ENCODE measurements around the gene PCYT2.

PCYT2 gene

GRCh38 chr17:81868674-81869220 lies 42.5 kb downstream of the PCYT2 start:
- Histone ChIP-seq H3K27me3 (ENCODE audit: control insufficient read depth, insufficient read depth, low read length) (no peaks in the 10 kb centered on the region), H3K27ac (ENCODE audit: low read length) (no peak overlapping the region), H3K9me3 (ENCODE audit: control insufficient read depth, low read depth, low read length) (no peaks in the 10 kb centered on the region), H3K9ac (ENCODE audit: low read length) (no peak overlapping the region), H3K36me3 (ENCODE audit: control insufficient read depth, low read depth, low read length) (peaks cover 3% of the 10 kb centered on the region), H3K4me1 (ENCODE audit: control insufficient read depth, low read depth, low read length) (peaks cover 3% of the 10 kb centered on the region), H3K4me3 (ENCODE audit: low read length) (no peak overlapping the region)

GRCh38 chr17:81867991-81868673 lies 43.1 kb downstream of the PCYT2 start:
- Histone ChIP-seq H3K4me1 (ENCODE audit: control insufficient read depth, low read depth, low read length) (peaks cover 3% of the 10 kb centered on the region), H3K9ac (ENCODE audit: low read length) (no peak overlapping the region), H3K36me3 (ENCODE audit: control insufficient read depth, low read depth, low read length) (peaks cover 8% of the 10 kb centered on the region), H3K27ac (ENCODE audit: low read length) (no peak overlapping the region), H3K4me3 (ENCODE audit: low read length) (no peak overlapping the region), H3K9me3 (ENCODE audit: control insufficient read depth, low read depth, low read length) (no peaks in the 10 kb centered on the region), H3K27me3 (ENCODE audit: control insufficient read depth, insufficient read depth, low read length) (no peaks in the 10 kb centered on the region)

GRCh38 chr17:81867170-81867990 lies 43.8 kb downstream of the PCYT2 start:
- Histone ChIP-seq H3K9me3 (ENCODE audit: control insufficient read depth, low read depth, low read length) (no peaks in the 10 kb centered on the region), H3K36me3 (ENCODE audit: control insufficient read depth, low read depth, low read length) (peaks cover 8% of the 10 kb centered on the region), H3K4me1 (ENCODE audit: control insufficient read depth, low read depth, low read length) (peaks cover 3% of the 10 kb centered on the region), H3K4me3 (ENCODE audit: low read length) (no peak overlapping the region), H3K9ac (ENCODE audit: low read length) (no peak overlapping the region), H3K27ac (ENCODE audit: low read length) (no peak overlapping the region), H3K27me3 (ENCODE audit: control insufficient read depth, insufficient read depth, low read length) (no peaks in the 10 kb centered on the region)

- H3K9ac ChIP-seq (ENCODE audit: low read length): no peak overlapping the region
- H3K27me3 ChIP-seq (ENCODE audit: control insufficient read depth, insufficient read depth, low read length): no peaks in the 10 kb centered on the region
- H3K27ac ChIP-seq (ENCODE audit: low read length): no peak overlapping the region
- H3K4me1 ChIP-seq (ENCODE audit: control insufficient read depth, low read depth, low read length): peaks cover 3% of the 10 kb centered on the region
- peaks cover 8% of the 10 kb centered on the region for H3K36me3 ChIP-seq (ENCODE audit: control insufficient read depth, low read depth, low read length)
- no peak overlapping the region for H3K4me3 ChIP-seq (ENCODE audit: low read length)
- H3K9me3 ChIP-seq (ENCODE audit: control insufficient read depth, low read depth, low read length): no peaks in the 10 kb centered on the region
Observed at GRCh38 chr17:81866440-81867169, 44.6 kb downstream of the PCYT2 start.

- Histone ChIP-seq H3K4me1 (ENCODE audit: control insufficient read depth, low read depth, low read length) (peaks cover 3% of the 10 kb centered on the region), H3K9me3 (ENCODE audit: control insufficient read depth, low read depth, low read length) (no peaks in the 10 kb centered on the region), H3K27me3 (ENCODE audit: control insufficient read depth, insufficient read depth, low read length) (no peaks in the 10 kb centered on the region), H3K27ac (ENCODE audit: low read length) (no peak overlapping the region), H3K9ac (ENCODE audit: low read length) (no peak overlapping the region), H3K36me3 (ENCODE audit: control insufficient read depth, low read depth, low read length) (peaks cover 8% of the 10 kb centered on the region), H3K4me3 (ENCODE audit: low read length) (no peak overlapping the region)
Observed at GRCh38 chr17:81865733-81866439, 45.3 kb downstream of the PCYT2 start.

GRCh38 chr17:81865358-81865732 lies 45.9 kb downstream of the PCYT2 start:
- no peaks in the 10 kb centered on the region for H3K27me3 ChIP-seq (ENCODE audit: control insufficient read depth, insufficient read depth, low read length)
- H3K27ac ChIP-seq (ENCODE audit: low read length): no peak overlapping the region
- peaks cover 3% of the 10 kb centered on the region for H3K4me1 ChIP-seq (ENCODE audit: control insufficient read depth, low read depth, low read length)
- no peak overlapping the region for H3K4me3 ChIP-seq (ENCODE audit: low read length)
- H3K9ac ChIP-seq (ENCODE audit: low read length): no peak overlapping the region
- H3K36me3 ChIP-seq (ENCODE audit: control insufficient read depth, low read depth, low read length): peaks cover 8% of the 10 kb centered on the region
- no peaks in the 10 kb centered on the region for H3K9me3 ChIP-seq (ENCODE audit: control insufficient read depth, low read depth, low read length)

GRCh38 chr17:81863833-81864768 lies 47.1 kb downstream of the PCYT2 start:
- no peak overlapping the region for H3K9ac ChIP-seq (ENCODE audit: low read length)
- H3K27ac ChIP-seq (ENCODE audit: low read length): no peak overlapping the region
- H3K4me1 ChIP-seq (ENCODE audit: control insufficient read depth, low read depth, low read length): peaks cover 5% of the 10 kb centered on the region
- peaks cover 8% of the 10 kb centered on the region for H3K36me3 ChIP-seq (ENCODE audit: control insufficient read depth, low read depth, low read length)
- no peaks in the 10 kb centered on the region for H3K9me3 ChIP-seq (ENCODE audit: control insufficient read depth, low read depth, low read length)
- no peaks in the 10 kb centered on the region for H3K27me3 ChIP-seq (ENCODE audit: control insufficient read depth, insufficient read depth, low read length)
- H3K4me3 ChIP-seq (ENCODE audit: low read length): no peak overlapping the region

GRCh38 chr17:81863123-81863675 lies 48.0 kb downstream of the PCYT2 start:
- no peak overlapping the region for H3K27ac ChIP-seq (ENCODE audit: low read length)
- H3K9me3 ChIP-seq (ENCODE audit: control insufficient read depth, low read depth, low read length): no peaks in the 10 kb centered on the region
- peaks cover 5% of the 10 kb centered on the region for H3K4me1 ChIP-seq (ENCODE audit: control insufficient read depth, low read depth, low read length)
- H3K27me3 ChIP-seq (ENCODE audit: control insufficient read depth, insufficient read depth, low read length): no peaks in the 10 kb centered on the region
- H3K4me3 ChIP-seq (ENCODE audit: low read length): no peak overlapping the region
- peaks cover 13% of the 10 kb centered on the region for H3K36me3 ChIP-seq (ENCODE audit: control insufficient read depth, low read depth, low read length)
- no peak overlapping the region for H3K9ac ChIP-seq (ENCODE audit: low read length)

- peak overlapping the region; percentile 75 for H3K9ac ChIP-seq (ENCODE audit: low read length)
- H3K27me3 ChIP-seq (ENCODE audit: control insufficient read depth, insufficient read depth, low read length): no peaks in the 10 kb centered on the region
- H3K4me3 ChIP-seq (ENCODE audit: low read length): peak overlapping the region; percentile 84
- peaks cover 13% of the 10 kb centered on the region for H3K36me3 ChIP-seq (ENCODE audit: control insufficient read depth, low read depth, low read length)
- no peaks in the 10 kb centered on the region for H3K9me3 ChIP-seq (ENCODE audit: control insufficient read depth, low read depth, low read length)
- H3K4me1 ChIP-seq (ENCODE audit: control insufficient read depth, low read depth, low read length): peaks cover 5% of the 10 kb centered on the region
- no peak overlapping the region for H3K27ac ChIP-seq (ENCODE audit: low read length)
Observed at GRCh38 chr17:81860756-81861568, 50.2 kb downstream of the PCYT2 start.
